Endodermal cell (in vitro differentiated cells): ENCODE measurements around the gene EEF1AKMT4. TPM values are rescaled to one million over a fixed set of nuclear protein-coding genes. Genes with fewer than 3 reads are reported as not detected.

Experiments used
- DNase-seq: peaks from one replicate; pipeline ENCODE4 v3.0.0-alpha.2; 2017
- H3K27ac ChIP-seq: 2 replicates; pipeline ENCODE4 v1.5.1; 2013; ENCODE audit warnings: mild to moderate bottlenecking, low read depth, low read length, moderate library complexity
- H3K27me3 ChIP-seq: 2 replicates; pipeline ENCODE4 v1.6.1; 2013; ENCODE audit warnings: mild to moderate bottlenecking, low read length, moderate library complexity; ENCODE audit not compliant: insufficient read depth, control insufficient read depth, poor library complexity, severe bottlenecking
- H3K36me3 ChIP-seq: 2 replicates; pipeline ENCODE4 v1.7.0; 2013; ENCODE audit warnings: mild to moderate bottlenecking, low read length, moderate library complexity; ENCODE audit not compliant: control insufficient read depth, insufficient read depth
- H3K4me1 ChIP-seq: one replicate; pipeline ENCODE4 v1.7.0; 2013; ENCODE audit warnings: low read length; ENCODE audit not compliant: control insufficient read depth, insufficient read depth
- H3K4me3 ChIP-seq: 2 replicates; pipeline ENCODE4 v1.5.1; 2013; ENCODE audit warnings: mild to moderate bottlenecking, low read length, moderate library complexity
- H3K9ac ChIP-seq: 2 replicates; pipeline ENCODE4 v1.6.1; 2013; ENCODE audit warnings: mild to moderate bottlenecking, low read length, moderate library complexity; ENCODE audit not compliant: poor library complexity, severe bottlenecking; ENCODE audit errors: extremely low read depth
- H3K9me3 ChIP-seq: 2 replicates; pipeline ENCODE4 v1.6.1; 2013; ENCODE audit warnings: mild to moderate bottlenecking, low read length, moderate library complexity; ENCODE audit not compliant: control insufficient read depth
- H3K27ac Mint-ChIP-seq: 2 replicates; pipeline ENCODE4 v1.8.0; 2020; ENCODE audit warnings: mixed read lengths
- H3K27me3 Mint-ChIP-seq: 2 replicates; pipeline ENCODE4 v1.8.0; 2021; ENCODE audit warnings: mild to moderate bottlenecking, mixed read lengths; ENCODE audit not compliant: insufficient read depth
- H3K36me3 Mint-ChIP-seq: 2 replicates; pipeline ENCODE4 v1.8.0; 2020; ENCODE audit warnings: low read depth, mixed read lengths
- H3K4me1 Mint-ChIP-seq: 2 replicates; pipeline ENCODE4 v1.8.0; 2020; ENCODE audit warnings: mixed read lengths
- H3K4me3 Mint-ChIP-seq: 2 replicates; pipeline ENCODE4 v1.8.0; 2020; ENCODE audit warnings: mild to moderate bottlenecking, moderate library complexity, mixed read lengths
- H3K9me3 Mint-ChIP-seq: 2 replicates; pipeline ENCODE4 v1.8.0; 2020; ENCODE audit warnings: mild to moderate bottlenecking, mixed read lengths
- CTCF ChIP-seq: fragments of 200-600 bp; sonication (generic); conservative IDR thresholded peaks from 2 replicates; pipeline ENCODE4 v1.5.0; 2021; ENCODE audit warnings: antibody characterized with exemption, mild to moderate bottlenecking
- WGBS, 2 experiments: methylation state at CpG; one replicate each; pipeline versions ENCODE4 v1.1.5 to v1.1.7; 2013; ENCODE audit warnings: missing lambda C conversion rate in 2 of 2, mixed read lengths in 1 of 2; ENCODE audit not compliant: insufficient coverage in 1 of 2, insufficient read length in 1 of 2; 5-methylcytosine and 5-hydroxymethylcytosine counted together
- total RNA-seq, 2 donors: library from RNA; stranded (reverse); fragmentation: NEBNext Ultra II Directional in 1 of 2; extraction: Animal tissue kit (Norgen Biotek cat#: 25700) in 1 of 2; gene quantifications; 2 replicates in 1 of 2; 3 replicates in 1 of 2; pipeline ENCODE4 v1.2.1, GENCODE V29; 2021

The EEF1AKMT4 gene
- total RNA-seq, 2 donors from 2014 or later, result 4.5 to 5.2 TPM

- no peak for TF ChIP-seq CTCF
- H3K4me3 ChIP-seq, result no peak overlapping the region
- Mint-ChIP-seq H3K27ac (no peak overlapping the region), H3K9me3 (no peaks in the 10 kb centered on the region), H3K27me3 (peaks cover 77% of the 10 kb centered on the region), H3K4me3 (no peak overlapping the region), H3K4me1 (peaks cover 9% of the 10 kb centered on the region), H3K36me3 (no peaks in the 10 kb centered on the region)
- peaks cover 3% of the 10 kb centered on the region for H3K4me1 ChIP-seq
- no peaks in the 10 kb centered on the region for H3K9me3 ChIP-seq
- H3K27me3 ChIP-seq, result peaks cover 78% of the 10 kb centered on the region
- WGBS, 2 experiments, result 88 to 95% methylated on average over 11 to 23 of the region's 23 CpGs
- no peak overlapping the region for H3K27ac ChIP-seq
- H3K36me3 ChIP-seq, result no peaks in the 10 kb centered on the region
- DNase-seq, result no peak
- no peak overlapping the region for H3K9ac ChIP-seq
Observed at GRCh38 chr3:184233127-184233843, 16.2 kb upstream of the EEF1AKMT4 start.

- DNase-seq, result no peak
- Mint-ChIP-seq H3K27ac (no peak overlapping the region), H3K36me3 (no peaks in the 10 kb centered on the region), H3K9me3 (no peaks in the 10 kb centered on the region), H3K4me3 (no peak overlapping the region), H3K4me1 (peaks cover 9% of the 10 kb centered on the region), H3K27me3 (peaks cover 73% of the 10 kb centered on the region)
- H3K27me3 ChIP-seq, result peaks cover 69% of the 10 kb centered on the region
- peaks cover 3% of the 10 kb centered on the region for H3K4me1 ChIP-seq
- no peak overlapping the region for H3K27ac ChIP-seq
- no peaks in the 10 kb centered on the region for H3K36me3 ChIP-seq
- TF ChIP-seq CTCF, result no peak
- 73% methylated on average over 4 of the region's 4 CpGs; no CpG with 5 or more reads in 1 of the 2 experiments for WGBS, 2 experiments
- no peak overlapping the region for H3K9ac ChIP-seq
- H3K9me3 ChIP-seq, result no peaks in the 10 kb centered on the region
- no peak overlapping the region for H3K4me3 ChIP-seq
Observed at GRCh38 chr3:184234224-184234623, 15.2 kb upstream of the EEF1AKMT4 start.

- peak; percentile 33 for DNase-seq
- H3K27ac Mint-ChIP-seq, result no peak overlapping the region
- H3K4me1 ChIP-seq, result peaks cover 3% of the 10 kb centered on the region
- H3K9me3 Mint-ChIP-seq, result no peaks in the 10 kb centered on the region
- H3K9ac ChIP-seq, result no peak overlapping the region
- no peak overlapping the region for H3K27ac ChIP-seq
- H3K36me3 ChIP-seq, result no peaks in the 10 kb centered on the region
- no peak overlapping the region for H3K4me3 ChIP-seq
- peaks cover 66% of the 10 kb centered on the region for H3K27me3 ChIP-seq
- 87 to 92% methylated on average over 14 to 19 of the region's 19 CpGs for WGBS, 2 experiments
- peaks cover 9% of the 10 kb centered on the region for H3K4me1 Mint-ChIP-seq
- H3K9me3 ChIP-seq, result no peaks in the 10 kb centered on the region
- H3K4me3 Mint-ChIP-seq, result no peak overlapping the region
- no peaks in the 10 kb centered on the region for H3K36me3 Mint-ChIP-seq
- TF ChIP-seq CTCF, result no peak
- H3K27me3 Mint-ChIP-seq, result peaks cover 71% of the 10 kb centered on the region
Observed at GRCh38 chr3:184234671-184235380, 14.6 kb upstream of the EEF1AKMT4 start.
